HL-60 (cell line): ENCODE results near the gene FGR.

Experiments used
- DNase-seq, 2 experiments: peaks; one replicate each; pipeline ENCODE4 v3.0.0-alpha.2; 2010 to 2020; ENCODE audit warnings: low read depth in 1 of 2, low spot score in 1 of 2
- H3K27ac ChIP-seq: fragments of 250-450 bp; sonication (Bioruptor Pico); replicated peaks from 2 replicates; pipeline ENCODE4 v1.5.1; 2020; ENCODE audit warnings: mild to moderate bottlenecking, moderate library complexity
- H3K27me3 ChIP-seq: fragments of 250-450 bp; sonication (Bioruptor Pico); 2 replicates; pipeline ENCODE4 v1.5.1; 2021; ENCODE audit warnings: mild to moderate bottlenecking, moderate library complexity; ENCODE audit not compliant: insufficient read depth, poor library complexity, severe bottlenecking
- H3K4me3 ChIP-seq: replicated peaks from 2 replicates; pipeline ENCODE4 v1.5.1; 2011; ENCODE audit warnings: mild to moderate bottlenecking, control low read depth, low read length; ENCODE audit not compliant: insufficient read depth
- CTCF ChIP-seq: IDR thresholded peaks from one replicate; pipeline ENCODE4 v1.5.1; 2011; ENCODE audit warnings: low read length, control low read depth, inconsistent platforms; ENCODE audit not compliant: insufficient read depth
- GABPA ChIP-seq: IDR thresholded peaks from 2 replicates; pipeline ENCODE4 v1.6.1; 2012; ENCODE audit warnings: low read depth
- POLR2AphosphoS5 ChIP-seq: IDR thresholded peaks from 2 replicates; pipeline ENCODE4 v1.6.1; 2012; ENCODE audit warnings: low read depth
- SPI1 ChIP-seq: IDR thresholded peaks from 2 replicates; pipeline ENCODE4 v1.6.1; 2012; ENCODE audit warnings: low read depth, mild to moderate bottlenecking, borderline replicate concordance
- TF ChIP-seq, protein P1 (sequence below): IDR thresholded peaks from 2 replicates; pipeline ENCODE4 v1.6.1; 2012; ENCODE audit warnings: low read depth; ENCODE audit not compliant: insufficient replicate concordance

FGR gene

GRCh38 chr1:27646676-27647075 is 11.7 kb upstream of the FGR start:
- Histone ChIP-seq H3K4me3 (no peak overlapping the region), H3K27ac (no peak overlapping the region), H3K27me3 (no peaks in the 10 kb centered on the region)
- TF ChIP-seq SPI1 (no peak), POLR2AphosphoS5 (no peak), GABPA (no peak), CTCF (no peak)
- TF ChIP-seq, protein P1, sequence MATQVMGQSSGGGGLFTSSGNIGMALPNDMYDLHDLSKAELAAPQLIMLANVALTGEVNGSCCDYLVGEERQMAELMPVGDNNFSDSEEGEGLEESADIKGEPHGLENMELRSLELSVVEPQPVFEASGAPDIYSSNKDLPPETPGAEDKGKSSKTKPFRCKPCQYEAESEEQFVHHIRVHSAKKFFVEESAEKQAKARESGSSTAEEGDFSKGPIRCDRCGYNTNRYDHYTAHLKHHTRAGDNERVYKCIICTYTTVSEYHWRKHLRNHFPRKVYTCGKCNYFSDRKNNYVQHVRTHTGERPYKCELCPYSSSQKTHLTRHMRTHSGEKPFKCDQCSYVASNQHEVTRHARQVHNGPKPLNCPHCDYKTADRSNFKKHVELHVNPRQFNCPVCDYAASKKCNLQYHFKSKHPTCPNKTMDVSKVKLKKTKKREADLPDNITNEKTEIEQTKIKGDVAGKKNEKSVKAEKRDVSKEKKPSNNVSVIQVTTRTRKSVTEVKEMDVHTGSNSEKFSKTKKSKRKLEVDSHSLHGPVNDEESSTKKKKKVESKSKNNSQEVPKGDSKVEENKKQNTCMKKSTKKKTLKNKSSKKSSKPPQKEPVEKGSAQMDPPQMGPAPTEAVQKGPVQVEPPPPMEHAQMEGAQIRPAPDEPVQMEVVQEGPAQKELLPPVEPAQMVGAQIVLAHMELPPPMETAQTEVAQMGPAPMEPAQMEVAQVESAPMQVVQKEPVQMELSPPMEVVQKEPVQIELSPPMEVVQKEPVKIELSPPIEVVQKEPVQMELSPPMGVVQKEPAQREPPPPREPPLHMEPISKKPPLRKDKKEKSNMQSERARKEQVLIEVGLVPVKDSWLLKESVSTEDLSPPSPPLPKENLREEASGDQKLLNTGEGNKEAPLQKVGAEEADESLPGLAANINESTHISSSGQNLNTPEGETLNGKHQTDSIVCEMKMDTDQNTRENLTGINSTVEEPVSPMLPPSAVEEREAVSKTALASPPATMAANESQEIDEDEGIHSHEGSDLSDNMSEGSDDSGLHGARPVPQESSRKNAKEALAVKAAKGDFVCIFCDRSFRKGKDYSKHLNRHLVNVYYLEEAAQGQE = no peak
- DNase-seq = peak in 1 of 2 experiments; percentile 65

- no peak for DNase-seq
- Histone ChIP-seq H3K27me3 (no peaks in the 10 kb centered on the region), H3K4me3 (no peak overlapping the region), H3K27ac (no peak overlapping the region)
- TF ChIP-seq GABPA = no peak
- TF ChIP-seq POLR2AphosphoS5 = no peak
- TF ChIP-seq SPI1 = no peak
- TF ChIP-seq, protein P1 = no peak
- no peak for TF ChIP-seq CTCF
Measured at GRCh38 chr1:27645071-27645415, 10.1 kb upstream of the FGR start.

DNA sequence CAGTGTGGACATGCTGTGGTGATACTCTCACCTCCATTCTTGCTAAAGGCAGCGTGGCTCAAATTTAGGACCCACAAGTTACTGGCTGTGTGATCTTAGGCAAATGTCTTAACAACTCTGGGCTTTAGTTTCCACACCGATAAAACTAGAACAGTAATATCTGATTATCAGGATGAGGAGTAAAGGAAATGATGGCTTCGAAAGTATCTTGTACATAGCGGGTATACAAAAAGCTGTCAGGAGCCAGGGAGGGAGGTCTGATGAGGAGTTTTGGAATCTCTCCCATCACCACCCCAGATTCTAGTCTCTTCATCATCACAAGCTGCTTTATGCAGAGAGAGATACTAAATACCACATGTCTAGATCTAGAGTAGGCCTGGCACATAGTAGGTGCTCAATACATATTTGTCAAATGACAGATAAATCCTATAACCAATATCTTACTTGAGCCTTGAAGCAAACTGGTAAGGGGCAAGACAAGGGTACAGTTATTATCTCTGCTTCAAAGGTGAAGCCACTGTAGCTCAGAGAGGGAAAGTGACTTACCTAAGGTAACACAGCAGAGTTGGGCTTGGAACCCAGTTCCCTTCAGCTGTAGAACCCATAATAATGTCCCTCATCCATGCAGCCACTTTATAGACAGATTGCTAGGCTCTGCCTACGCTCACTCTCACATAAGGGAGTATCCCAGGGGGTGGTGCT is 9.5 kb upstream of the FGR start:
- Histone ChIP-seq H3K27me3 (no peaks in the 10 kb centered on the region), H3K4me3 (no peak overlapping the region), H3K27ac (no peak overlapping the region)
- no peak for TF ChIP-seq POLR2AphosphoS5
- no peak for DNase-seq

DNA sequence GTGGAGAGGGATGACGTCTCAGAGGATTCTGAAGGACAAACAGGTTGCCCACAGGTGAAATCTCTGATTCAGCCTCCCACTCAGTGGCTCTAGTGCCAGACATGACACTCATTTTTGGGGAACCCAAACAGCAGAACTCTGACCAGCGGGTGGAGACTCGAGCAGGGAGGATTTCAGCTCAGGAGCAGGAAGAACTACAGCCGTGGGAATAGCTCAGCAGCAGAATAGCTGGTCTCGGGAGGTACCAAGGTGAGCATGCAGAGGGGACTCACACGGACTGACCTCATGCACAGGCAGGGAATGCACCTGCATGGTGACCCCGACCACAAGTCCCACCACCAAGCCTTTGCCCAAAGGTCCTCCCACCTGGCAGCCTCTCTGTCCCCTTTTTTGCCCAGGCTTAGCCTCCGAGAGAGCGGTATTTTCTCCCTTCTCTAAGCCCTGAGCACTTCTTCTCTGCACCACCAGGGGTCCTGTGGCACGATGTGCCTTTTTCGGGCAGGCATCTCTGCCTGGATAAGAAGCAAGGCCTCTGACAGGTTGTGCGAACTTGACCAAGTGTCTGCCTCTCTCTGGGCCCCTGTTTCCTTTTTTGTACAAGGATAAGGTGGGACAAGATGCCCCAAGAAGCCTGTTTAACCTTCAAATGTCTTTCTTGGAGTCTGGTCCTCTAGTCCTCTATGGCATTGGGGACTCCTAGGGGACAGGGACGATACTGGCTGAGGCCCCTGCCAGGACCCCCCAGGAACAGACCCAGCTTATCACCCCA is 8.8 kb upstream of the FGR start:
- TF ChIP-seq CTCF = peak; percentile 78
- no peak; the same call in 1 of the 2 replicates for TF ChIP-seq SPI1
- Histone ChIP-seq H3K27me3 (no peaks in the 10 kb centered on the region), H3K4me3 (no peak overlapping the region), H3K27ac (no peak overlapping the region)
- peak in 1 of 2 experiments; percentile 78 for DNase-seq
